Thoracic aorta (tissue), 2 donors: ENCODE measurements around the gene NAA40. TPM values are rescaled to one million over a fixed set of nuclear protein-coding genes. Genes with fewer than 3 reads are reported as not detected.

Experiments used
- ATAC-seq: fragments of 150-250 bp; one replicate; pipeline ENCODE4 v1.8.0; 2017; ENCODE audit warnings: low read depth; ENCODE audit not compliant: insufficient number of reproducible peaks, low FRiP score
- DNase-seq: peaks from one replicate; pipeline ENCODE4 v3.0.0-alpha.2; 2020; ENCODE audit warnings: low spot score
- H3K27ac ChIP-seq, 2 donors: fragments of 200-600 bp; sonication (generic); 1 replicate in 1 of 2; 2 replicates in 1 of 2; pipeline ENCODE4 v1.5.1; 2016; ENCODE audit warnings: mild to moderate bottlenecking in 2 of 2, moderate library complexity in 2 of 2
- H3K27me3 ChIP-seq: fragments of 200-600 bp; sonication (generic); replicated peaks from 2 replicates; pipeline ENCODE4 v1.6.0; 2016; ENCODE audit warnings: mild to moderate bottlenecking; ENCODE audit not compliant: insufficient read depth
- H3K36me3 ChIP-seq: fragments of 200-600 bp; sonication (generic); one replicate; pipeline ENCODE4 v1.5.1; 2016
- H3K4me1 ChIP-seq, 2 donors: fragments of 200-600 bp; sonication (generic); 1 replicate in 1 of 2; 2 replicates in 1 of 2; pipeline versions ENCODE4 v1.5.1 to v1.6.0; 2016; ENCODE audit warnings: low read depth in 2 of 2, mild to moderate bottlenecking in 1 of 2; ENCODE audit not compliant: control insufficient read depth in 1 of 2
- H3K4me3 ChIP-seq: fragments of 200-600 bp; sonication (generic); 2 replicates; pipeline ENCODE4 v1.5.1; 2016; ENCODE audit warnings: mild to moderate bottlenecking
- H3K9me3 ChIP-seq: fragments of 200-600 bp; sonication (generic); 2 replicates; pipeline ENCODE4 v1.5.1; 2016
- CTCF ChIP-seq: fragments of 200-600 bp; sonication (generic); IDR thresholded peaks from one replicate; pipeline ENCODE4 v1.5.1; 2019; ENCODE audit warnings: antibody characterized with exemption
- total RNA-seq, 2 donors: library from RNA; depleted of rRNA; stranded (reverse); fragments of >200 nt; gene quantifications; one replicate each; pipeline versions ENCODE4 v1.1.0 to v1.2.3, GENCODE V29; 2016

Gene NAA40
- total RNA-seq, 2 donors from 2014 or later = 15.5 to 20.6 TPM

- Histone ChIP-seq H3K27ac (no peak overlapping the region), H3K36me3 (peaks cover 22% of the 10 kb centered on the region), H3K4me3 (no peak overlapping the region), H3K4me1 (peaks cover 10 to 11% of the 10 kb centered on the region in 2 donors), H3K9me3 (no peaks in the 10 kb centered on the region), H3K27me3 (no peaks in the 10 kb centered on the region)
- ATAC-seq (no peak), DNase-seq (no peak)
- no peak for TF ChIP-seq CTCF
Measured at GRCh38 chr11:63991558-63991957, 52.8 kb downstream of the NAA40 start.

- peaks cover 32% of the 10 kb centered on the region for H3K36me3 ChIP-seq
- no peak for TF ChIP-seq CTCF
- no peak for ATAC-seq
Measured at GRCh38 chr11:63993100-63993499, 54.3 kb downstream of the NAA40 start.

GRCh38 chr11:63993993-63994392, 55.2 kb downstream of the NAA40 start:
- no peak for DNase-seq
- no peak for TF ChIP-seq CTCF
- Histone ChIP-seq H3K27me3 (no peaks in the 10 kb centered on the region), H3K4me3 (no peak overlapping the region), H3K9me3 (no peaks in the 10 kb centered on the region), H3K36me3 (peaks cover 30% of the 10 kb centered on the region), H3K27ac (no peak overlapping the region), H3K4me1 (peaks cover 0 to under 1% of the 10 kb centered on the region in 2 donors)
- no peak for ATAC-seq

More at GRCh38 chr11:63993100-63993499, 54.3 kb downstream of the NAA40 start:
- Histone ChIP-seq H3K9me3 (no peaks in the 10 kb centered on the region), H3K27ac (no peak overlapping the region), H3K4me3 (no peak overlapping the region), H3K27me3 (no peaks in the 10 kb centered on the region), H3K4me1 (no peaks in the 10 kb centered on the region)
- DNase-seq = no peak

GRCh38 chr11:63996512-63996911, 57.7 kb downstream of the NAA40 start:
- Histone ChIP-seq H3K36me3 (peaks cover 16% of the 10 kb centered on the region), H3K27ac (no peak overlapping the region), H3K9me3 (no peaks in the 10 kb centered on the region), H3K27me3 (no peaks in the 10 kb centered on the region), H3K4me3 (no peak overlapping the region), H3K4me1 (peaks cover 12 to 23% of the 10 kb centered on the region in 2 donors)
- no peak for TF ChIP-seq CTCF
- DNase-seq (no peak), ATAC-seq (no peak)

GRCh38 chr11:63997104-63997700, 58.4 kb downstream of the NAA40 start:
- peaks cover 15% of the 10 kb centered on the region for H3K36me3 ChIP-seq
- peaks cover 12 to 23% of the 10 kb centered on the region in 2 donors for H3K4me1 ChIP-seq
- no peaks in the 10 kb centered on the region for H3K9me3 ChIP-seq
- no peak overlapping the region for H3K27ac ChIP-seq
- ATAC-seq (no peak), DNase-seq (no peak)
- H3K27me3 ChIP-seq = no peaks in the 10 kb centered on the region
- no peak for TF ChIP-seq CTCF
- H3K4me3 ChIP-seq = no peak overlapping the region
